Lung microvascular endothelial cell (primary cell): Measurements from ENCODE around the gene ENKUR. TPM values are rescaled to one million over a fixed set of nuclear protein-coding genes. Genes with fewer than 3 reads are reported as not detected.
"Not testable (repeated sequence)": the region's sequence is repeated elsewhere in the genome, so short reads cannot be mapped to it uniquely, and the experiment has no call there.

Source experiments
- DNase-seq, 2 donors: peaks; one replicate each; pipeline versions ENCODE4 v3.0.0 to v3.0.0-alpha.2; 2010; ENCODE audit warnings: low read depth in 2 of 2
- total RNA-seq: library from RNA; depleted of rRNA; stranded (reverse); fragments of >200 nt; gene quantifications from 2 replicates; pipeline ENCODE4 v1.2.1, GENCODE V29; 2014

ENKUR gene
- total RNA-seq, 1 donor from 2014 or later = 0.20 TPM

DNA sequence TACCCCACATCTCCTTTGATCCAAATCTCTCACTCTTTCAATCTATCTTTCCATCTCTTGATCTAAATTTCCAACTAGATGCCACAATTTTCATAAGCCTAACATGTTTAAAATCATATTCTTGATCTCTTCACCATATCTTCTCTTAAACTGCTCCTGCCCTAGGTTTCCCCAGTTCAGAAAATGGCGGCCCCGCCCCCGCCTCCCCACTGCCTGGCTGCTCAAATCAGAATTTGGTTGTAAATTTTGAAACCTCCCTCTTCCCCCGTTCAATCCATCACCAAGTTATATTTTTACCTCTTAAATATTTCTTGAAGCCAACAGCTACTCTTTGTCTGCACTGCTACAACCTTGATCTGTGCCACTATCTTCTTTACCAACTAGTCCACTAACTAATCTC is 36.3 kb downstream of the ENKUR start:
- DNase-seq = no peak

DNA sequence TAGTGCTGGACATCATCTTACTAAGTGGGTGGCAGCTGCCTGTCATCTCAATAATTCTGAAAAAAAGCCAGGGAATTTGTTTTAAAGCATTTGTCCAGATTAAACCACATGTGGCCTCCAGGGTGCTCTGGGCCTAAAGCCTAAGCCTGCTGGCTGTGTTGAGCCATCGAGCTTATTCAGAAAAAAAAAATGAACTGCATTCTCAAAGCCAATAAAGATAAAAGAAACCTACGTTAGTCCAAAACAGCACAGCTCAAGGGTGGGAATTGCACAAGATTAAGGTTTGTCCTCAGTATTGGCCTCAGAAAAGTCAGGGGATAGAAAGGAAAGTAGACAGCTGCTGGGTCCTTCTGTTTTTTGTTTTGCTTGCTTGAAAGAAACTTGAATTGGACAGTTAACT is 41.0 kb downstream of the ENKUR start:
- no peak for DNase-seq

DNA sequence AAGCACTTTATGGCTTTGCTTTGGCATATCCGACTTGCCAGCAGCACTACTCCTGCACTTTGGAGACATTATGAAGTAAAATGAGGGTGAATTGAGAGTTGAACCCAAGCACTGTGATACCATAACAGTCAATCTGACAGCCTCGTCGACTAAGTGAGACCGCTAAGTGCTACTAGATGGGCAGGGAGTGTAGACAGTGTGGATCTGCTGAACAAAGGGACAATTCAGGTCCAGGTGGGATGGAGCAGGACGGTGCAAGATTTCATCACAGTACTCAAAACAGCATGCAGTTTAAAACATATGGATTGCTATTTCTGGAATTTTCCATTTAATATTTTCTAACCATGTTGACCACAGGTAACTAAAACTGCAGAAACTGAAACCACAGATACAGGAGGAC is 42.8 kb downstream of the ENKUR start:
- DNase-seq = no peak

DNA sequence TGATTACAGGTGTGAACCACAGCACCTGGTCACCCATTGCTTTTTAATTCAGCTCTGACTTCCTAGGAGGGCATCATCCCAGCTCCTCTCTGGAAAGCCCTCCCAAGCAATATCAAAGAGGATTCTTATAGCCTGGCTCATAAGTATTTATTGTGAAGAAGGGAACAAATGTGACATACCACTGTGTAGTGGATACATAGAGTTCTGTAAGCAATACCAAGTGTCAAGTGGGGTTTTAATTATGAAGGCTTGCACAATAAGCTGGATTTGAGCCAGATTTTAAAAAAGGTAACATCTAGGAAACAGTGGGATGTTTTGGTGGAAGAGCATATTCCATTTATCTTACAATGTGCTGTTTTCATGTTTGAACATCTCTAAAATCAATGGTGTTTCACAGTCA is 44.6 kb downstream of the ENKUR start:
- peak in 1 of 2 donors; percentile 37 for DNase-seq

DNA sequence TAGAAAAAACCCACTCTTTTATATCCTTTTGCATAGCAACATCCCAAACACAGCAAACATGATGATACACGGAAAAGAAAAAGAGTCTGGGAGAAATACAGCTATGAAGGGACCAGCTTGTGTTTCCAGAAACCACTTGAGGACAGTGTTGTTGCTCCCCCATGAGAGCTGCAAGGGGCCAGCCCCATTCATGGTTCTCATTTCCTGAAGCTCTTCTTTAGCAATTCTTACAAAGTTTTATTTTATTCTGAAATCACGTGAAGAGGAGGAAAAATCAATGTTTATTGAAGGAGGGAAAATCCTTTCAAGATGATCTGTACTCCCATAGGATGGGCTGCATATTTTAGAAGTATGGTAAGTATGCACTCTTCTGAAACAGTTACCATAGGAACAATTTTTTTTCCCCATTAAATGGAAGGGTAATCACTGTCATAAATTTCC is 46.1 kb downstream of the ENKUR start:
- DNase-seq = no peak

DNA sequence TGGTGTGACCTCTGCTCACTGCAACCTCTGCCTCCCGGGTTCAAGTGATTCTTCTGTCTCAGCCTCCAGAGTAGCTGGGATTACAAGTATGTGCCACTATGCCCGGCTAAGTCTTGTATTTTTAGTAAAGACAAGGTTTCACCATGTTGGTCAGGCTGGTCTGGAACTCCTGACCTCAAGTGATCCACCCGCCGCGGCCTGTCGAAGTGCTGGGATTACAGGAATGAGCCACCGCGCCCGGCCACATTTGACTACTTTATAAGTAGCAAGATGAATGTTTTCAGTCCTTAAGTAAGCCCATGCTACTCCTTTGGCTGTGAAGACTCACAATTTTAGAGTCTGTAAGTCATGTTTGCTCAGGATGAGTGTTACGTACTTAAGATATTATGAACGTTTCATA is 47.0 kb downstream of the ENKUR start:
- not testable (repeated sequence) for DNase-seq

DNA sequence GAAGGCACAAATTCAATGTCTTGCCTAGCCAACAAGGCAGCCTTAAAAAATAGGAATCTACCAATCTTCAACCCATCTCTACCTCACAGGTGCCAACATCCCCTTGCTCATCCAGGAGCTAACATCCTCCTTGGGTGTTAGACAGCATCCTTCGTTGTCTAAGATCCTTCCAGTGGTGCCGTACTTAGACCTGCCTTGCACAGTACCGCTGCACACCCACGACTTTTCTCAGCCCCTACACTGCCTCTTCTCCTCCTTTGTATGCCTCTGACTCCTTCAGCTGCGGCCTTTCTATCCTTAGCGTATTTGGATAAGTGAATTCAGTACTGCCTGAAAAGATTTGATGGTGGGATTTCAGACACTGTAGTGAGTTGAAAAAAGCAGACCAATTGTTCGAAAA is 47.6 kb downstream of the ENKUR start:
- DNase-seq = no peak

DNA sequence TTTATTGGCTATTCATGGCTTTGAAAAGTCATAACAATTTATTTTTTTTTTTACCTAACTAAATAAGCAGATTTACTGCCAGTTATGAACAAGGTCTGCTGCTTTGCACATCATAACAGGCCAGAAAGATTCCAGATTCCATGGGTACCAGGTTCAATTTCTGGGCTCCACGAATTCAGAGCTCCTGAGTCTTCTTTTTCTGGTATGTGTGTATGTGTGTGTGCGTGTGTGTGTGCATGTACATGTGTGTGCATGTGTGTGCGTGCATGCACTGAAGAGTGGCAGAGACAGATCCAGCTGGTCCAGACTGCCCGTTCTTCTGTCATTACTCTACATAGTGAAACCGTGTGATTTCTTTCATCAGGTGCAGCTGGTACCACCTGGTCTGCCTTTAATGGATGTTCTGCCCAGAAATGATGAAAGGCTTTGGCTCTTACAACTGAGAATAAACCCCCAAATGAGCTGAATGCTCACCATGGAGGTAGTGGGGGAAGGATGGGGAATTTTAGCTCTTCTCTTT is 48.9 kb downstream of the ENKUR start:
- DNase-seq = no peak

DNA sequence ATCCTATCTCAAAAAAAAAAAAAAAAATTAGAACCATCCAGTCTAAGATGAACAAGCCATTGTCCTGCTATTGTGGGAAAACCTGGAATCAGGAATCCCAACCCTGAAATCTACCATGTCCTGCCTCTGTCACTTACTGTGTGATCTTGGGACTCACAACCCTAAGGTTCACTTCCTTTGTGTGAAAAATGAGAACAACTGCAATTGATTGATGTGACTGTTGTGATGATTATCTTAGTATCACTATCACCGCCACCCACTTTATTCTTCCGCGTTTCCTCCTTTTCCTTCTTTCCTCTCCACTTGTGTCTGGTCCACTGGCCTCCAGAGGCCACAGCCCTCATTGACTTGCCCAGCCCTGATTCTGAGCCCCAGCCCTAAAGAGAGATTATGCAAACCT is 50.9 kb downstream of the ENKUR start:
- DNase-seq = no peak

DNA sequence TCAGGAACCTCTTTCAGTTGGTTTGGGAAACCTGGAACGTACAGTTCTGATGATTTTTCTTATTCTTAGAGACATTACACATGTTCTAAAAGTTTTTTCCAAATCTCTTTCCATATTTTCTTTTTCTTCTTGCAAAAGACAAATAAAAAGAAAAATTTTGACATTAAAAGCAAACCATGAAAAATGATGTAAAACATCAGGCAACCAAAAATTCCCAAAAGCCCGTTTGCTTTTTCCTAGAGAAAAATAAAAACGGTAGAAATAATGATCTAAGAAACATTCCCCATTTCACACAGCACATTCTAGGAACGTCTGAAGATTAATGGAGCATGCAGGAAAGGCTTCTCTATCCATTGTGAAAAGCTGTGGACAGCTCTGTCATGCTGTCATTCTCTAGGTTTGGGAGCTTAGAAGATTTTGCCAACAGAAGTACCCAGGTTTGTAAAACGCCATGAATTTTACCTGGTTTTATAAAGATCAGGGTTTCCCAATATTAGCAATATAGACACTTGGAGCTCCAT is 52.4 kb downstream of the ENKUR start:
- no peak for DNase-seq

DNA sequence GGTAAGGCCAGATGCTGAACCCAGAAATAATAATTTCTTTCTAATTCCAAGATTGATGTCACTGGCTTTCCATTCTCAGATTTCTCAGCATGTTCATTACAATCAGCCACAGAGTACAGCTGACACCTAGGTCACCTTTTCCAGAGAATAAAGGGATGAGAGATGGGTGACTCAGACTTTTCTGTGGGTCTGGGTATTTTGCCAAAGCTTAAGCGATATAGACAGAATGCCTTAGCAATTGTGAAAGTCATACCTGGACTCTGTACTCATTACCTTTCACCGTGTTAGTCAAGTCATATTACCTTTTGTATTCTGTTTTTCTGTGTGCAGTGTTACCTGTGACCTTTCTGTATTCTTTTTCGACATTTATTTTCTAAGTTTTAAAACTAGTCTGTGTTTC is 53.0 kb downstream of the ENKUR start:
- peak in 1 of 2 donors; percentile 53 for DNase-seq

DNA sequence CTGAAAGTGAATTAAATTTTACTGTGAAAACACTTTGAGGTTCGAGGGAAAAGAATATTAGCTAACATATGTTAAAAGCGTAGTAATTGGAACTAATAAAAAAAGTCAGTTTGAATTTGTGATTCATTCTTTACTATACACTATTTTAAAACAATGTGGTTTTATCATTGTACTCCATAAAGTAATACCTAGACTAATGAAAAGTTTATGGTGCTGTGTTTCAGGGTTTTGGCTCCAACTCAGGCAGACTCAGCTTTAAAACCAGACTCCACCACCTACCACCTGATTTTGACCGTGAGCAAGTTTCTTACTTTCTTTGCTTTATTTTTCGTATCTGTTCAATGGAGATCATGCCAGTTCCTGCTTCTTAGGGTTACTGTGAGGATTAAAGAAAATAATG is 54.4 kb downstream of the ENKUR start:
- no peak for DNase-seq

DNA sequence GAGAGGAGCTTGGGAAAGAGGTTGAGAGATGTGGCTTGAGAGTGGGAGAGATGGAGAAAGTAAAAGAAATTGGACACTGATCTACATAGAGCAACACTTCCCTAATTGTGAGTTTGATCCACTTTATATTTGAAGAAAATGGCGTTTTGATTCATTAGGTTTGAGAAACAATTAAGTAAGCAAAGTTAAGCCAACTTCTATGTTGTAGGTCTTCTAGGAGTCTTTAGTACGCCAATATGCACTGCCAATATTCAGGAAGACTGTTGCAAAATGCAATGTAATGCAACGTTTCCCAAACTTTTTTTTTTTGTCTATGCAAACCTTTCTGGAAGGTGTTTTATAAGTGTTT is 56.6 kb downstream of the ENKUR start:
- DNase-seq = no peak

DNA sequence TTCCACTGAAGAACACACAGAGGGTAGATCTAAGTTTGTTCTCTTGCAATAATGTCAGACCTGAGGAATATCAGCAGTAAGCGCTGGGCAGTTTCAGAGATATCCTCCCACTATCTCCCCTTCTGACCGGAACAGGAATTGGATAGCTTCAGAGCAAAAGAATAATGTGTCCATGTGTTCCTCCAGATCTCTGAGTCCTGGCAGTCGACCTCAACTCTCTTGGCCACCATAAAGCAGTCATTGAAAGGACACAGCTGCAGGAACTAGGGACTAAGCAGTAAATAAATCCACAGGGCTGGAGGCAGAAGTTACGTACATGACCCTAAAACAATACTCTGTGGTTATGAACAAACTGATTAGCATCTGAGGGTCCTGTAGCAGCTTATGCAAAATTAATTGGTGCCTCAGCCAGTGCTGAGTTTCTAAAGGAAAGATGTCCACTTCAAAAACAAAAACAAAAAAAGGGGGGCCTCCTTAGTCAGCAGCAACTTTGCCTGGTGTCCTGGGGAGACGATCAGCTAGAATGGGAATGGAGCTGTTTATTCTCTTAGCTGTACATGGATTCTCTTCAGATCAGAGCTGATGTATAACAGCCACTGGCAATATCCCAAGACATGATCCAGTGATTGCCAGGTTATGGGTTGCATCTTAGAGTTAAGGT is 57.1 kb downstream of the ENKUR start:
- peak; percentile 37 to 91 for DNase-seq

DNA sequence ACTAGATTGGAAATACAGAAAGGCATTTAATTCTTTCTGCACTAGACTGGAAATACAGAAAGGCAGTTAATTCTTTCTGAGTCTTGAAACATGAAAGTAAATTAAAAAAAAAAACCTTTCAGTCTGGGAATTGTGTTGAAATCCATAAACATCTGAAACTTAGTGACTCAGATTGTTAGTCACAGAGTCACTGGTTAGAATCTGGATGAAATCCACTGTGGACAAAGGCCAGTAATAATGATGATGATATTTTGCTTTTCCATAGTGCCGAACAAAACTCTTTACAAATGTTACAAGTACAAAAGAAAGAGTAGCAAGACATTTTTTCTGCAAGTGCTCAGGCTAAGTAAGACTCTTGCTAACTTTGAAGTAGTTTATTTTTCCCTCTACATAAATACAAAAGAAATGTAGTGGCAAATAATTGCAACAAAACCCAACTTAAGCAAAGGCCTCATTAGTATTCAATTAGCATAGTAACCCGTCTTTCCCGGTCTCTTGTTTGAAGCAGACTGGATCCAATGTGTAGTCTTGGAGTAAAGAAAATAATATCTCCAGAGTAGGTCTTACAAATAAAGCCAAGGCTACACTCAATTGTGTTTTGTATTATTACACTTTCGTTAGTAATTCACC is 57.8 kb downstream of the ENKUR start:
- peak; percentile 77 to 87 for DNase-seq

DNA sequence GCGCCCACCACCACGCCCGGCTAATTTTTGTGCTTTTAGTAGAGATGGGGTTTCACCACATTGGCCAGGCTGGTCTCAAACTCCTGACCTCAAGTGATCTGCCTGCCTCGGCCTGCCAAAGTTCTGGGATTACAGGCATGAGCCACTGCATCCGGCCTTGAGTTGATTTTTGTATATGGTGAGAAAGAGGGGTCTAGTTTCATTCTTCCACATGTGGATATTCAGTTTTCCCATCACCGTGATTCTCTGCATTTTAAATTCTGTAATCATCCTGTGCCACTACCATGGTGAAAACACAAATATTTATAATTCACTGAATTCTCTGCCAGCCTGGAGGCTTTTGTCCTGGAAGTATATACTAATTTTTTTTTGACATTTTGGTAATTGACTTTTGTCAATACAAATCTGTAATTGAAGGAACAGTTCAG is 58.3 kb downstream of the ENKUR start:
- DNase-seq = peak; percentile 20 to 35

DNA sequence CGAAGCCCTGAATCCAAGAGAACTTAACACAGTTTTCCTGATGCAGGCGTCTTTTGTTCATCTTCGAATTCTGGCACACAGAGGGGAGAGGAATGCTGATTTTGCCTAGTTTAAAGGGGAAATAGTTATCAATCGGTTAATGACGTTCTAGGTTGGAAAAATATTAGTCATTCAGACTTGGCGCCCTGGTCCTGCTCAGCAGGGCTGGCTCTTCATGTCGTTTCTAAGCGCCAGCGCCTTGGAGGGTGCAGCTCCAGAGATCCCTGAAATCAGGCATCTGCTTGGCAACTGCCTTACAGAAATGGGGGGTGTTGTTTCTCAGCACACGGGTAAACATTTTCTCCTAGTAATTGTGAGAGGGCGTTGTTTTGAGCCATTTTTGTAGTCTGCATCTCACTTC is 62.3 kb downstream of the ENKUR start:
- no peak for DNase-seq

DNA sequence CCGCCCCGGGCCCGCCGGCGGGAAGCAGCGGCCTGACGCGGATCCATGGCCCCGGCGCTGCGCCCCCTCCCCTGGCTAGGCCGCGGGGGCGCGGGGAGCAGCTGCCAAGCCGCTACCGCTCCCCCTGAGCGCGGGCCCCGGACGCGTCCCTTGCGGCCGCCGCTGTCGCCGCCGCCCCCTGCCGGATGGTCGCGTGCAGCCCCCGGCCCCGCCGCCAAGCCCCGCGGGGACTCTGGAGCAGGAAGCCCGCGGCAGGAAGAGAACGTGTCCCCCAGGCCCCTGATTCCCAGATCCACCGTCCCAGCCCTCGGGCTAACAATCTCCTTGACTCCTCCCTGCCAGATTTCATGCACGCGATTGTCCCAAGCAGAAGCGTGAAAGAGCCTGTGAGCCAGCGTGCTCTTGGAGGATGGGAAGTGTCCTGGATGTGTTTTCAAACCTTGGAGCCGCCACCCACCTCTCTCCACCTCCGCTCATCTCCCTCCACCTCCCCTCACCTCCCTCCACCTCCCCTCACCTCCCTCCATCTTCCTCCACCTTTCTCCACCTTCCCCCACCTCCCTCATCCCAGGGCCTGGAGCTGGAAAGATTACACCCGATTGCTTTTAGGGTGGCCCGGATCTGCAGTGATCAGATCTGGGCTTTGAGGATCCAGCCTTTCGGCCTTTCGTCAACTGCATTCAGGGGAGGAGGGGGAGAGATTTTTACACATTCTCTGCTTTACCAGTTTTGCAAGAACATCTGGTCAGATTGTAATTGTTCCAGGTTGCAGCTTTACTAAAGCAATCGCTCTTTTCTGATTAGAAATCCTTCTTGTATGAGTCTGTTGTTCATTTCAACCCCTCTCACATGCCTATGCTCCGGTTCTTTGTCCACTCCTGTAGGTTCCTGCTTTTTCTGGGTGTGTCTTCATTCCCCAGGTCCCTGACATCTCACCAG is 63.0 kb downstream of the ENKUR start:
- peak; percentile 52 to 60 for DNase-seq

DNA sequence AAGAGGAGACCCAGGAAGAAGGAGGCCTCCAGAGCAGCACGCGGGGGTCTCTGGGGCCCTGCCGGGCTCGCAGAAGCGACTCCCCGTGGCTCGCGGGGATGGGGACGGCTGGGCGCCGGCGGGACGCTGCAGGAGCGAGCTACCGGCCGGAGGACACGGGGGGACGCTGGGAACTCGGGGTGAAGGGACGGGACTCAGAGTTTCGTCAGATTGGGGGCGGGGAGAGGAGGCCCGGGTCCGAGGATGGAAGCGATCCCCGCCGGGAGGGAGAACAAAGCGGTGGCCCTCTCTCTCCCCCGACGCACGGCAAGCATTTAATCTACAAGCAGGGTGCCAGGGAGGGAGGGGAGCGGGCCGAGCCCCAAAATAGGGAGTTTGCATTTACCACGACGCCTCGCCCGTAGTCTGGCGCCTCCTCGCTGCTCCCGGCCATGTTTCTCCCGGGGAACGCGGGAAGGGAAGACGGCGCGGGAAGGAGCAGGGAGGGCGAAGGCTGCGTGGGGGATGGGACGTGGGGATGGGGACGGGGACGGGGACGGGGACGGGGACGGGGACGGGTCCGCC is 63.7 kb downstream of the ENKUR start, which contains the start of gene PRTFDC1:
Gene PRTFDC1, minus strand, starts transcription at position 464 of the 564 bp plus-strand sequence. Its CDS starts 31 bp downstream, at position 433.
- DNase-seq = peak; percentile 23 to 26

DNA sequence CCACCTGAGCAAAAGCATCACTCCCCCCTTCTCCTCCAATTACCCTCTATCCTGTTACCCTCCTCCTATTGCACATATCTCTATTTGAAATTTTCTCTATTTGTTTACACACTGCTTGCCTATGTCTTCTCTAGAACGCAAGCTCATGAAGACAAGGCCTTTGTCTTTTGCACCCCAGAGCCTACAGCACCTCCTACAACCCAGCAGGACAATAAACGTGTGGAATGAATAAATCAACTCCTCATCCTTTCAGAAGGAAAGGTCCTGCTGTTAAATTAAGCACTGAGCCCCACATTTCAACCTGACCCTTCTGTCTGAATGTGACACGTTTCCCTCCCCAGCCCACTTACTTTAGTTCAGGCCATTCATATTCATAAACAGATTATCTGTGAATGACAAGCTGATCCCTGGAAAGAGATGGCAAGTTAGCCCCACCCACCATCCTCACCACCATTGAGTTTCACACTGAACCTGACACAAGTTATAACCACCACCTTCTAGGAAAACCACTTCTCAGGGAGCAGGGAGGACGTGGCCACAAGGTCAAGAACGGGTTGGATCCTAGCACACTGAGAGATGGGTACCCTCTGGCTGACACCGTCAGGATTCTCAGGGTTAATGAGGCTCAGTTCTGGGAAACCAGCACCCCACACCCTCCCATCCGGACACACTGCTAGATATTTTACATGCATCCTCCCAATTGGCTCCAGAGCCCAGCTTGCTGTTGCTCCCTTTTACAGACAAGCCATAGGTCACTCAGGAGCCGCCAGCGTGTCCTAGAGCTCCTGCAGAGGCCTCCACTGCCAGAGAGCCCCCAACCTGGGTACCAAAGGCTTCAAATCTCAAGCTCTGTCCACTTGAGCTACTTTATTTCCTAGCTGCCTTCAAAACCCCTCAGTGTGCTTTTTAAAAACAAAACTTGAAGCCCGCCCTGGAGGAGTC is 64.5 kb downstream of the ENKUR start:
- peak; percentile 16 to 28 for DNase-seq
